Daoy (cell line): ENCODE measurements around the gene TMEM125. TPM values are rescaled to one million over a fixed set of nuclear protein-coding genes. Genes with fewer than 3 reads are reported as not detected.

Source experiments
- DNase-seq: peaks from one replicate; pipeline ENCODE4 v3.0.0-alpha.2; 2015; ENCODE audit warnings: low read depth
- total RNA-seq: library from RNA; depleted of rRNA; stranded (reverse); fragments of >200 nt; shearing (Covaris generic); gene quantifications from 2 replicates; pipeline ENCODE4 v1.2.3, GENCODE V29; 2014

The TMEM125 gene
- total RNA-seq, 1 experiment from 2014 or later = not detected

DNA sequence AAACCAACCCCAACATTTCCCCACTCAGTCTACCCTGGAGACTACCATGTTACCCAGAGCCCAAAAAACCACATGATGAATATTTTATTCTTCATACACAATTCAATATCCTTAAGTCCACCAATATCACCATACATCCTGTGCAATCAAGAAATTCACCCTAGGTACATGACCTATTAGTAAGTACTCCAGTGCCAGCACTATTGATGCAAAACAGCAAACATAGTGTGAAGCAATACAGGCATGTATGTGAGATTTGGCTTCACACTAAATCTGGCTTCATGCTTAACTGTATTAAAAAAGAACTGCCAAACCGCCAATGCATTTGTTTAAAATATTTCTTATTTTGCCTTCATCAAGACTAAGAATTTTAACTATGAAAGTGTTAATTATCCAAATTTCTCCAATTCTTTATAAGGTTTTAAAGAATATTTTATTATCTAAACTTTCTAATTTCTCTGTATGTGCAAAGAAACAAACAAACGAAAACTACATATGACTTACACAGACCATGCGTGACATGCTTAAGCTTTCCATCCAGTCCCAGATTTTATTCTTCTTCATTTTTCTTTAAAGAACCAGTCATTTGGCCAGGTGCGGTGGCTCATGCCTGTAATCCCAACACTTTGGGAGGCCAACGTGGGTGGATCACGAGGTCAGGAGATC is 22.4 kb upstream of the TMEM125 start:
- no peak for DNase-seq

DNA sequence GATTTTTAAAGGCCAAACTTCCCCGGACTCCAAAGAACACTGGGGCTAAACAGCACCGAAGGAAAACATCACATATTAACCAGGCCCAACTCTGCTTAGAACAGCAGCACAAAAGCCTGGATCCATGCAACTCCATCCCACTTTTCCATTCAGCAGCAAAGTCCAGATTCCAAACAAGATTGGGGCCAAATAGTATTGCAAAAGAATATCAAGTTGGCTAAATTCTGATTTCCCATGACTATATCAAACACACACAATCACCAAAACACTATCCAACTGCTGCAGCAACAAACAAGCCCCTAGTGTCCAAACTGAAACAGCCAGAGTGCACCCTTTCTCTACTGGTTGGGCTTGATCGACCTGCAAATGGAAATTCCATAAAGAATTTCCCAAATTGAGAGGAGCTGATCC is 19.4 kb upstream of the TMEM125 start:
- no peak for DNase-seq

DNA sequence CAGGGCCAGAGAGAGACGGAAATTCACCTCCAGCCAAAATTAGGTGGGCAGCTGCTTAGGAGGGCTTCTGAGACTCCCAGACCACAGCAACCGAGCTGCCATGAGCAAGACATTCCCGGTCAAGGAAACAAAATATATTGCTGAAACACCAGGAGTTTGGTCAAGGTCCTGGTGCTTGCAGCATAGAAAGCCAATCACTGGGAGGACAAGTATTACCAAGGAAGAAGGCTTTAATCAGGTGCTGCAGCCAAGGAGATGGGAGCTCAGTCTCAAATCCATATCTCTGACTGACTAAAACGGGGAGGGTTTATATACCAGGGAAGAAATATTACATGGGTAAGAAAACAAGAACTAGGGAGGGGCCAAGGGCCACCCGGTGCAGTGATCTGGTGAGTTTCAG is 18.8 kb upstream of the TMEM125 start:
- DNase-seq = no peak

DNA sequence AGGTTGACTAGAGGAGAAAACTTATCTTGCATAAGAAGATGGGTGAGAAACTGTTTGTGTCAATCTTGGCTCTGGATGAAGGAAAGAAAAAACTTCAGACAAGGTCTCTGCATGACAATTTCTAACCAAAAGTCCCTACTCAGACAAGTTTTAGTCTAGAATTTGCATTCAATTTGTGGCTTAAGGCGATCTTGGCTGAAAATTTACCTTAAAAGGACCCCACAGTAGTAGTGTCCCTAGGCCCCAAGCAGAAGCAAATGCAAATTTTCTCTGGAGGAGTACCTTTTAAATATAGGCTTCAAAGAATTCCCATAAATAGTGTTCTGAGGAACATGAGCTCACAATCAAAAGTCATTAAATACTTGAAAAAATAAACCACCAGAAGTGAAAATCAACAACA is 17.6 kb upstream of the TMEM125 start:
- DNase-seq = no peak

- DNase-seq = no peak
Measured at GRCh38 chr1:43253173-43253572, 16.6 kb upstream of the TMEM125 start.

DNA sequence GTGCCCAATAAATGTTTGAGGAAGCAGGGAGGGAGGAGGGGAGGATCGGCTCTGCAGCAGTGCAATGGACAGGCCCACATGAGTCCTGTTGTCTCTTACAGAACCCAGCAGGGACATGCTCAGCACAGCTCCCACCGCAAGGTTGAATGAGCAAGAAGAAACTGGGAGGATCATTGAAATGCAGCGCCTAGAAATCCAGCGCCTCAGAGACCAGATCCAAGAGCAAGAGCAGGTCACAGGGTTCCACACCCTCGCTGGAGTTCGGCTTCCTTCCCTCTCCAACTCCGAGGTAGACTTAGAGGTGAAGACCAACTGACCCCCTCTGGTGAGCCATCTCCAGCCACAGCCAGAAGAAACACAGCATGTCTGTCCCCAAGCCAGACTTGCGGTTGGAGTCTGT is 15.9 kb upstream of the TMEM125 start:
- no peak for DNase-seq

DNA sequence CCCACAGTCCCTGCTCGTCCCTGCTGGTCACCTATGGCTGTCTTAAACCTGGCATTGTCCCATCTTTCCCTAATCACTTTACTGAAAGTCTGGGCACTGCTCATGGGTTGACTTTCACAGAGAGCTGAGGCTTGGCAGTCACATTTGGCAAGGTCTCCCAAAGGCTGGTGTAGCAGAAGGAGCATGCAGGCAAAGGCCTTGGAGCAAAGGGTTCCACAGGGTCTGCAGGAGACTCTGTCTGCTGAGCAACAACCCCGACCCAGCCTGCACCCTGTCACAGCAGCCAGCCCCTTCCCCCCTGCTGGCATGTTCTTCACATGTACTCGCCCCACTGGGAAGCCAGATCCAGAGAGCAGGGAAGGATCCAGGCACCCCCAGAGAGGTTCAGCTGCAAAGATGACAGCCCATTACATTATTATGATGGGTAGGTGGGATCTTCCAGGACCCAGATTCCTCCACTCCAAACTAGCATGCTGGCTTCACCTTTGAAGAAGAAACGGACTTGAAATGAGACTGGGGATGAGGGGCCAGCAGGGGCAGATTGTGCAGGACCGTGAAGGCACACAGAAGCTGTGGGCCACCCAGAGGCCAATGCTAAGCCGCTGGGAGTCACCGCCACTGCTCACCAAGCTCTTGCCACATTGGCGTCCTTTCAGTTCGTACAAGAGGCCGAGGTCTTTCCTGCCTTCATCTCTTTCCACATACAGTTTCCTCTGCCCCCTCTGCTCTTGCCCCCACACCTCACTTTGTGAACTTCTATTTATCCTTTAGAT is 14.2 kb upstream of the TMEM125 start:
- no peak for DNase-seq

DNA sequence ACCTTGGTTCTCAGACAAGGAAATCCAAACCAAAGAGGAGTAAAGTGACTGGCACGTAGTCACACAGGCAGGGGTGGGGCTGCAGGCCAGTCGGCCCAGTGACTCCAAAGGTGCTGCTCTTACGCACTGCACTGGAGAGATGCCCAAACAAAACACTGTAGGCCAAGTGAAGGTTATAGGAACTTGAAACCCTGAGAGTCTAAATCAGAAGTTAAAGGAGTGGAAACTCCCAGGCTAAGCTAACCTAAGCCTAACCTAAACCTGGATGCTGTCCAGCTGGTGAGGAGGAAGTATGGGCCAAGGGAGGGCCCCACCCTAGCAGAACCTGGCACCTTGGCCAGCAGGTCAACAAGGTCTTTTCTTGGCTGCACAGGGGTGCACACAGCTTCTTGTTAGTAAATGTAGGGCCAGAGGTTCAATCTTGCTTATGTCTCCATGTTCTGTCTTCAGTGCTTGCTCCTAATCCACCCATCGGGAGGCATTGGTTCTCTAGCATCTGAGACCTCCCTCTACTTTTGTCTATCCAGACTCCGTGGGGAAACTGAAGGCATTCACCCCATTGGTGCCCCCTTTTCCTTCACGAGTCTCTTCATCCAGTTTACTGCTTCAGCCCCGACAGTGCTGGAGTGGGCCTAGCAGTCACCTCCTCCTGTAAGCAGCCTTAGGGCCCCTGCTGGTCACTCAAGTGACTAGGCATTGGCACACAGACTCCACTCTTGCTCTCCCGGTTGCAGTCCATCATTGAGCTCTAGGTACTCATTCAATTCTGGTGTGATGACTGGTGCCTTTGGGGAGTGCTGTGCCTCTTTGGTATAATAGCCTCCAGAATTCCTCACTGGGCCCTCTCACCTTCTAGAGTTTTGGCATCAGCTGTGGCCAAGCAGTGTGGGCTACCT is 12.9 kb upstream of the TMEM125 start:
- DNase-seq = no peak

DNA sequence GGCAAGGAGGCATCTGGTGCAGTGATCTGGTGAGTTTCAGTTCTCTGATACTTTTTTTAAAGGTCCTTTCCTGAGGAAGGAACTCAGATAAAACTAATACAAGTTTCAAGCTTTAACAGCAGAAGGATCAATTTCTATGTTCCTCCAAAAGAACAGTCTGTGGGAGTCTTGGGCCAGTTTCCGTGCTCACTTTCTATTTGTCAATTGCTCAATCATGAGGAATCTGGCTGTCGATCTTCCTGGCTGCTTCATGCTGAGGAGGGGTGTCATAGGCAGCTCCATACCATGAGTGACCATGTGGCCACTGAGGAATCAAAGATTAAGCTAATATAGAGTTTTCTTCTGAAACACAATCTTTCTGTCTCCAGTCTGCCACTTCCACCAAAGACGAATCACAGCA is 11.4 kb upstream of the TMEM125 start:
- no peak for DNase-seq

DNA sequence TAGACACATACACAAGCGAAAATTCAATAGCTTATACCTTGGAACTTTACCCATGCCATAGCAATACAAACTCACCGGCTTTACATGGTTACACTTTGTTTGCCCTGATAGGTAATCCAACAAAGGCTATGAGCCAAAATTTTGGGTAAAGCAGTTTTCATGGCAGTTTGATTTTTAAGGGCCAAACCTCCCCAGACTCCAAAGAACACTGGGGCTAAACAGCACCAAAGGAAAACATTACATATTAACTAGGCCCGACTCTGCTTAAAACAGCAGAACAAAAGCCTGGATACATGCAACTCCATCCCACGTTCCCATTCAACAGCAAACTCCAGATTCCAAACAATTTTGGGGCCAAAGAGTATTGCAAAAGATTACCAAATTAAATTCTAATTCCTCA is 4.4 kb upstream of the TMEM125 start:
- DNase-seq = no peak

DNA sequence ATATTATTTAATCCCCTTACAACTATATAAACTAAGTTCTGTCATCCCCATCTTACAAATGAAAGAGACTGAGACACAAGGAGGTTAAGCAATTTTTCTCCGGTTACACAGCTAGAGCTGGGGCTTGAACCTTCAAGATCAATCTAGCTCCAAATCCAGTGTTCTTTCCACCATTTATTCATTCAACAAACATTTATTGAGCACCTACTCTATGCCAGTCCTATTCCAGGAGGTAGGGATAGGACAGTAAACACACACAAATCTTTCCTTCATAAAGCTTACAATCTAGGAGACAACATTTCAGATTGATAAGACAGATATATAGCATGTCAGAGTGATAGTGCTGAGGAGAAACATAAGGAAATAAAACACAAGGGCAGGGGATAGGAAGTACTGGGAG is 2.9 kb upstream of the TMEM125 start:
- no peak for DNase-seq

- DNase-seq = no peak
Measured at GRCh38 chr1:43267291-43267805, 2.4 kb upstream of the TMEM125 start.

- DNase-seq = no peak
Measured at GRCh38 chr1:43267818-43268425, 1.9 kb upstream of the TMEM125 start.

GRCh38 chr1:43270421-43271095 is 775 bp downstream of the TMEM125 start:
- no peak for DNase-seq

- no peak for DNase-seq
Measured at GRCh38 chr1:43271186-43272118, 1.7 kb downstream of the TMEM125 start.

DNA sequence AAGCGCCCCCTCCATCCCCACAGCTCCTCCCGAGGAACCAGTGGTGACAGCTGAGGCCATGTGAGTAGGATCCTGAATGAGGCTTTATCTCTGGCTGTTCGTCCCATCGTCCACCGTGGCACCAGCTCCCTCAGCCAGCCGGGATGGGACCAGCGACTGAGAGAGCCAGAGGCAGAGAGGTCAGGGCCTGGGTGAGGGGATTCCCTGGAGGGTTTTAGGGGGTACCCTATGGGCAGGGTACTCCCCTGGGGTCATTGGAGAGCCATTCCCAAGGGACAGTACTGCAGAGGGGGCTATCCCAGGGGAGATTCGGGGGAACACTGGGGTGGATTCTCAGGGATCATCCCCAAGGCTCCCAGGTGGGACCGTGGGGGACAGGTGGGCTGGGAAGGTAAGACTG is 2.4 kb downstream of the TMEM125 start:
- no peak for DNase-seq

DNA sequence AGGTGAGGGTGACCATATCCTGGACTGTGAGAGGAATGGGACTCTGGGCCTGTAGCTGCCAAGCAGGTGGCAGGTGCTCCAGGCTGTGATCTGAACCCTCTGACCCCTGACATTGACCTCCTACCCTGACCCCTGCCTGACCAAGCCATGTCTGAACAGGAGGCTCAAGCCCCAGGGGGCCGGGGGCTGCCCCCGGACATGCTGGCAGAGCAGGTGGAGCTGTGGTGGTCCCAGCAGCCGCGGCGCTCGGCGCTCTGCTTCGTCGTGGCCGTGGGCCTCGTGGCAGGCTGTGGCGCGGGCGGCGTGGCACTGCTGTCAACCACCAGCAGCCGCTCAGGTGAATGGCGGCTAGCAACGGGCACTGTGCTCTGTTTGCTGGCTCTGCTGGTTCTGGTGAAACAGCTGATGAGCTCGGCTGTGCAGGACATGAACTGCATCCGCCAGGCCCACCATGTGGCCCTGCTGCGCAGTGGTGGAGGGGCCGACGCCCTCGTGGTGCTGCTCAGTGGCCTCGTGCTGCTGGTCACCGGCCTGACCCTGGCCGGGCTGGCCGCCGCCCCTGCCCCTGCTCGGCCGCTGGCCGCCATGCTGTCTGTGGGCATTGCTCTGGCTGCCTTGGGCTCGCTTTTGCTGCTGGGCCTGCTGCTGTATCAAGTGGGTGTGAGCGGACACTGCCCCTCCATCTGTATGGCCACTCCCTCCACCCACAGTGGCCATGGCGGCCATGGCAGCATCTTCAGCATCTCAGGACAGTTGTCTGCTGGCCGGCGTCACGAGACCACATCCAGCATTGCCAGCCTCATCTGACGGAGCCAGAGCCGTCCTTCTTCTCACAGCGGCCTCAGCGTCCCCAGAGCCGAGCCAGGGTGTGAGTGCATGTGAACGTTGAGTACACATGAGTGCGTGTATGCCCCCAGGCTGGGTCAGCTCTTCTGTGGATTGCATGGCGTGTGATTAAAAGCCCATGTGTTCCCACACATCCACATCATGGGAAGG is 3.1 kb downstream of the TMEM125 start:
- no peak for DNase-seq

GRCh38 chr1:43273708-43274107 is 3.9 kb downstream of the TMEM125 start:
- no peak for DNase-seq
